Adrenal gland (tissue), 12 donors: ENCODE results near the gene ACSL6. TPM values are rescaled to one million over a fixed set of nuclear protein-coding genes. Genes with fewer than 3 reads are reported as not detected.

Experiments
- DNase-seq, 7 donors: peaks; one replicate each; pipeline ENCODE4 v3.0.0-alpha.2; 2019 to 2020
- H3K27ac ChIP-seq, 5 donors: fragments of 200-600 bp; sonication (generic) in 4 of 5; 1 replicate in 3 of 5; 2 replicates in 2 of 5; pipeline versions ENCODE4 v1.5.1 to v1.8.0; 2016 to 2020; ENCODE audit warnings: mild to moderate bottlenecking in 1 of 5
- H3K27me3 ChIP-seq: fragments of 200-600 bp; 2 replicates; pipeline ENCODE4 v1.8.0; 2021
- H3K36me3 ChIP-seq, 2 donors: fragments of 200-600 bp; replicated peaks in 1 of 2; 1 replicate in 1 of 2; 2 replicates in 1 of 2; pipeline versions ENCODE4 v1.5.1 to v1.8.0; 2018 to 2022
- H3K4me1 ChIP-seq, 2 donors: fragments of 200-600 bp; replicated peaks in 1 of 2; 1 replicate in 1 of 2; 2 replicates in 1 of 2; pipeline versions ENCODE4 v1.5.1 to v1.8.0; 2018 to 2021
- H3K4me3 ChIP-seq, 4 donors: fragments of 200-600 bp; sonication (generic) in 3 of 4; one replicate each; pipeline ENCODE4 v1.5.1; 2016 to 2018
- H3K9me3 ChIP-seq, 3 donors: fragments of 200-600 bp; sonication (generic) in 1 of 3; replicated peaks in 1 of 3; 1 replicate in 2 of 3; 2 replicates in 1 of 3; pipeline versions ENCODE4 v1.5.1 to v1.8.0; 2016 to 2021
- POLR2A ChIP-seq, 2 donors: fragments of 450-650 bp; IDR thresholded peaks; one replicate each; pipeline ENCODE4 v1.6.1; 2017; ENCODE audit warnings: antibody characterized with exemption in 2 of 2, mild to moderate bottlenecking in 2 of 2, moderate library complexity in 1 of 2
- whole genome bisulfite sequencing, 4 donors: extraction: QIAGEN DNeasy Blood & Tissue Kit in 2 of 4; methylation state at CpG; one replicate each; pipeline versions ENCODE4 v1.1.5 to v1.1.7; 2013 to 2017; 5-methylcytosine and 5-hydroxymethylcytosine counted together
- intact Hi-C, 2 donors: fragments of 100-400 bp; cut with DNase I; formaldehyde crosslinking; loops; one replicate each; pipeline versions ENCODE4 v1.14.1 to v1.15.0; 2022 to 2023
- polyA plus RNA-seq, 3 donors: library from polyadenylated mRNA; stranded (reverse); fragments of 200-250 nt in 2 of 3; fragments of 350-450 nt in 1 of 3; fragmentation: Illumina TruSeq in 1 of 3; extraction: RNeasy Lipid Tissue Mini Kit (QIAGEN cat#74804) in 1 of 3; gene quantifications; one replicate each; pipeline ENCODE4 v1.2.3, GENCODE V29; 2013 to 2014
- total RNA-seq, 9 donors: library from RNA; depleted of rRNA in 4 of 9; stranded (reverse); fragments of >200 nt in 4 of 9; fragments of 120-200 nt in 1 of 9; fragmentation: NEBNext Ultra II Directional in 1 of 9; extraction: Animal tissue kit (Norgen Biotek cat#: 25700) in 1 of 9; gene quantifications; one replicate each; pipeline versions ENCODE4 v1.1.0 to v1.2.4, GENCODE V29; 2013 to 2023
- TF ChIP-seq, protein P1 (sequence below), 6 experiments: fragments of 450-650 bp in 4 of 6; fragments of 200-600 bp in 2 of 6; sonication (generic) in 1 of 6; IDR thresholded peaks; 1 replicate in 5 of 6; 2 replicates in 1 of 6; pipeline versions ENCODE4 v1.5.1 to v1.8.0; 2016 to 2021; ENCODE audit warnings: antibody characterized with exemption in 6 of 6, mild to moderate bottlenecking in 2 of 6, moderate library complexity in 1 of 6
- donor health status: healthy with polysubstance abuse.
- donor health status: Bipolar disorder and iron deficiency.
- donor health status: DM: yes; HTN: yes; CAD: no.
- donor health status: DM: no; HTN: no; CAD: no.
- donor health status: DM: no; HTN: no; CAD: no.
- donor health status: DM: yes; HTN: yes; CAD: no.

Gene ACSL6
- total and polyA plus RNA-seq, 12 donors: 2.5 to 14.5 (median 7.2) TPM

DNA sequence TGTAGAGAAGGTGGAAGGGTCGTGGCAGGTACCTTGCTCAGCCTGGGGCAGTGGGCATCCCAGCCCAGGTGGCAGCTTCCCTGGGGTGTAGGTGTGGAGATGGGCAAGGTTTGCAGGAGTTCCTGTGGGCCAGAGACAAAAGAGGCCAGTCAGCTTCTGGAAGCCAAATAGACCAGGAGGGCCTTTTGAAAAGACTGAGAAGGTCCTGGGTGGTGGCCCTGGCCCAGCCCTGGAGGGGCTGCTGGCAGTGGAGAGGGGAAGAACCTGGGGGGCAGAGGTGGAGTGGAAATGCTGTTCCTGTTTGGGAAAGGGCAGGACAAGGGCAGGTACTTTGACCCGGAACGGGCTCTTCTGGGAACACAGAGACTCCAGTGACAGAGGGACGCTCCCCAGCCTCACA, 42.0 kb upstream of the ACSL6 start:
- Histone ChIP-seq H3K36me3 (no peaks in the 10 kb centered on the region), H3K4me1 (no peaks in the 10 kb centered on the region), H3K4me3 (no peak overlapping the region), H3K27ac (no peak overlapping the region), H3K27me3 (no peaks in the 10 kb centered on the region), H3K9me3 (no peaks in the 10 kb centered on the region)
- TF ChIP-seq, protein P1, sequence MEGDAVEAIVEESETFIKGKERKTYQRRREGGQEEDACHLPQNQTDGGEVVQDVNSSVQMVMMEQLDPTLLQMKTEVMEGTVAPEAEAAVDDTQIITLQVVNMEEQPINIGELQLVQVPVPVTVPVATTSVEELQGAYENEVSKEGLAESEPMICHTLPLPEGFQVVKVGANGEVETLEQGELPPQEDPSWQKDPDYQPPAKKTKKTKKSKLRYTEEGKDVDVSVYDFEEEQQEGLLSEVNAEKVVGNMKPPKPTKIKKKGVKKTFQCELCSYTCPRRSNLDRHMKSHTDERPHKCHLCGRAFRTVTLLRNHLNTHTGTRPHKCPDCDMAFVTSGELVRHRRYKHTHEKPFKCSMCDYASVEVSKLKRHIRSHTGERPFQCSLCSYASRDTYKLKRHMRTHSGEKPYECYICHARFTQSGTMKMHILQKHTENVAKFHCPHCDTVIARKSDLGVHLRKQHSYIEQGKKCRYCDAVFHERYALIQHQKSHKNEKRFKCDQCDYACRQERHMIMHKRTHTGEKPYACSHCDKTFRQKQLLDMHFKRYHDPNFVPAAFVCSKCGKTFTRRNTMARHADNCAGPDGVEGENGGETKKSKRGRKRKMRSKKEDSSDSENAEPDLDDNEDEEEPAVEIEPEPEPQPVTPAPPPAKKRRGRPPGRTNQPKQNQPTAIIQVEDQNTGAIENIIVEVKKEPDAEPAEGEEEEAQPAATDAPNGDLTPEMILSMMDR (IDR thresholded peaks at IDR 0.05): no peak
- TF ChIP-seq POLR2A (IDR thresholded peaks at IDR 0.05): no peak
- peak in 1 of 7 donors; percentile 6 for DNase-seq
- intact Hi-C loops: no loop called here
- 78 to 87% (median 85%) methylated on average over 4 of the region's 4 CpGs for WGBS, 4 donors

DNA sequence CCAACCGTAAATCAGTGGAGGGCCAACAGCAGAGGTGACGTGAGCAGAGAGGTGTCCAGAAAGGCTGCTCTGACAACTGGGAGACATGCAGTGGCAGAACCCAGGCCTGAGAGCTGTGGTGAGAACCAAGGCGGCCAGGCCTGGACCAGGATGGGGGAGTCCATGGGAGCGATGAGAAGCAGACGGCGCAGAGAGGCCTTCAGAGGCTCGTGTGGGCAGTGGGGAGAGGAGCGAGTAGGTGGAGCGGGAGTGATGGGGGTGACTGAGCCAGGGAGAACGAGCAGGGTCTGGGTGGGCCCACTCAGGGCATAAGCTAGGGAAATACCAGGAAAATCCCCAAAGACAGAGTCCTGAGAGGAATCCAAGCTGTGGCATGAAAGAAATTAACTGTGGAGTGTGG, 41.1 kb upstream of the ACSL6 start:
- Histone ChIP-seq H3K9me3 (no peaks in the 10 kb centered on the region), H3K4me3 (no peak overlapping the region), H3K27me3 (no peaks in the 10 kb centered on the region), H3K27ac (no peak overlapping the region), H3K4me1 (no peaks in the 10 kb centered on the region), H3K36me3 (no peaks in the 10 kb centered on the region)
- DNase-seq: peak in 2 of 7 donors; percentile 3 to 35
- no peak for TF ChIP-seq POLR2A (IDR thresholded peaks at IDR 0.05)
- TF ChIP-seq, protein P1 (IDR thresholded peaks at IDR 0.05): no peak
- 73 to 85% (median 77%) methylated on average over 9 to 10 of the region's 10 CpGs for WGBS, 4 donors
- intact Hi-C loops: no loop called here

DNA sequence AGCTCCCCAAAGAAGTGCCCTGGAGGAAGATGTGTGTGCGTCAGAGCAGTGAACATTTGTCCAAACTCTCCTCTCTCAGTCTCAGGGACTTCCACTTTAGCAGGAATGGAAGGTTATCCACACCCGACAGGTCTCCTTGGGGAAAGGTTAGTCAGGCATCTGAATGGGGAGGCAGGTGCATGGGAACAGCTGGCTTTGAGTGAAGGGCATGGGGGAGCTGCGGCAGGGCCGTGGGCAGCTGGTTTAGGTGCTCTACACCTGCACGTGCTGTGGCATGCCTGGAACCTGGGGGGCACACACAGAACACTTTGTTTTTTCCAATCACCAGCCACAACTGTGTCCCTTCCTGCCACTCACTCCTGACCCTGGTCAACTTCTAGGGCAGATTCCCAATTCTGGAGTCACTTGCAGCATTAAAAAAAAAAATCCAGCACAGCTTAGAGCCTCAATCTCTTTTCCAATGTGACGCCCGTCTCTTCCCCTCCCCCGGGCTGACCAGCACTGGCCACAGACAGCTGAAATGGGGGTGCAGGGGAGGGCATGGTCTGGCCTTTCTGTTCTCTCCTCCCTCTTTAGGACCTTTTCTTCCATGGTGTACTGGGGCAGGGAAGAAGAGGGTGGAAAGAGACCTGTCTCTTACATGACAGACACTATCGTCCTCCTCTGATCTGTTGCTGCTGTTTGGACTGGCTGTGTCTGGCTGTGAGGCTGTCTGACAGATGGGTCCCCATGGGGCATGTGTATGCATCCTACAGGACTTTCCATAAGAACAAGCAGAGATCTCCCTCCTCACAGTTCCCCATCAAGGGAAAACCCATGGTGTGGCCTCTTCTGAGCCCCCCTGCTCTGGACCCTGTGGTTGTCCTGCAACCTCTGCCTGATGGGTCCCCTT, 39.4 kb upstream of the ACSL6 start:
- TF ChIP-seq POLR2A (IDR thresholded peaks at IDR 0.05): no peak
- TF ChIP-seq, protein P1 (IDR thresholded peaks at IDR 0.05): no peak
- Histone ChIP-seq H3K4me1 (no peaks in the 10 kb centered on the region), H3K27ac (no peak overlapping the region), H3K9me3 (no peaks in the 10 kb centered on the region), H3K36me3 (no peaks in the 10 kb centered on the region), H3K4me3 (no peak overlapping the region), H3K27me3 (no peaks in the 10 kb centered on the region)
- DNase-seq: peak in 1 of 7 donors; percentile 4
- intact Hi-C loops: no loop called here
- 72 to 84% (median 79%) methylated on average over 8 to 9 of the region's 9 CpGs for WGBS, 4 donors

DNA sequence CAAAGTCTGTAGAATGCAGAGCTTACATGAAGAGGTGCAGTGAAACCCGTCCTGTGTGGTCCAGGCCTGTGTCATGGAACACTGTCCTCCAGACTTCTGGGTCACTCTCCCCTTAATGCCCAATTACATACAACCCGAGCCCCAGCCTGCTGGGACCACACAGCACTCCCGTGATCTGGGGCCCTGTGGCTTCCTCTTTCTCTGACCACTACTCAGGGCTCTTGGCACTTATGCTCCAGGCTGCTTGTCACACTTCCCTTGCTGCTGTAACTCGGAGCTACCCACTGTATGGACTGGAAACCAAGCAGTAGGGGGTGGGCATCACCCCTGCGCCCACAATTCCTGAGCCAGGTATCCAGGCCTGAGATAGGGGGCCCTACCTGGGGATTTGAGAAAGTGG, 38.7 kb upstream of the ACSL6 start:
- no peak overlapping the region for H3K4me3 ChIP-seq
- 43 to 70% (median 52%) methylated on average over 4 to 5 of the region's 5 CpGs for WGBS, 4 donors
- no peak for TF ChIP-seq POLR2A (IDR thresholded peaks at IDR 0.05)
- TF ChIP-seq, protein P1 (IDR thresholded peaks at IDR 0.05): no peak
- H3K27me3 ChIP-seq: no peaks in the 10 kb centered on the region
- peak; percentile 15 to 60 (median 33) for DNase-seq
- H3K36me3 ChIP-seq: no peaks in the 10 kb centered on the region
- no peaks in the 10 kb centered on the region for H3K9me3 ChIP-seq
- H3K27ac ChIP-seq: no peak overlapping the region
- H3K4me1 ChIP-seq: no peaks in the 10 kb centered on the region
- intact Hi-C loops: no loop called here
